HFF-Myc (cell line): ENCODE measurements around the gene E2F6.

Source experiments
- DNase-seq: peaks from one replicate; pipeline ENCODE4 v3.0.0-alpha.2; 2011; ENCODE audit warnings: low read depth; ENCODE audit errors: extremely low read depth
- H3K4me3 ChIP-seq: replicated peaks from 2 replicates; pipeline ENCODE4 v1.5.1; 2011; ENCODE audit warnings: low read depth, mild to moderate bottlenecking, control low read depth, low read length
- TF ChIP-seq, protein P1 (sequence below): IDR thresholded peaks from 2 replicates; pipeline ENCODE4 v1.5.1; 2012; ENCODE audit warnings: mild to moderate bottlenecking, low read depth, low read length, control low read depth; ENCODE audit errors: missing control alignments

Gene E2F6

DNA sequence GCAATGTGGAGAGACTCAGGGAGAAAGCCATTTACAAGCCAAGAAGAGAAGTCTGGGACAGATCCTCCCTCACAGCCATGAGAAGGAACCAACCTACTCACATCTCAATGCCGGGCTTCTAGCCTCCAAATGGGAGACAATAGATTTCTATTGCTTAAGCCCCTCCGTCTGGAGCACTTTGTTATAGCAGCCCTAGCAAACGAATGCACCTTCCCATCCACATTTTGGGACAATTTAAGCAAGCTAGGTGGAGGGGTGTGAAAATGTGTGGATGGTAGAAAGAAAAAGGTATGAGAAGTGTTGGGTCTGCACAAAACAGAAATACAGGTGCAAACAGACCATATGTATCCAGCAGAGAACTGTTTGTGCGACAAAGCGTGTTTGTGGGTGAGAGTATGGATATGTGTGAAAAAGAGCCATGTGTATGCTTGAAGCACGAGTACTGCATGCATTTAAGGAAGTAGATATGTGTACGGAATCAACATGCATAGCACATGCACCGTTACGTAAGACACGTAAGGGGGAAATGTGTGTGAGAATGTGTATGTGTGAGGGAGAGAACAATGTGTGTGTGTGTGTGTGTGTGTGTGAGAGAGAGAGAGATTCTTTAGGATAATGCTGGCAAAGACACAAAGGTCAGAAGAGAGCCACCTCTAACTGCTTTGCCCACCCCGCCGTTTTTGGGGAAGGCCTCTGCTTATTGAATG is 13.1 kb upstream of the E2F6 start:
- H3K4me3 ChIP-seq: no peak overlapping the region
- TF ChIP-seq, protein P1, sequence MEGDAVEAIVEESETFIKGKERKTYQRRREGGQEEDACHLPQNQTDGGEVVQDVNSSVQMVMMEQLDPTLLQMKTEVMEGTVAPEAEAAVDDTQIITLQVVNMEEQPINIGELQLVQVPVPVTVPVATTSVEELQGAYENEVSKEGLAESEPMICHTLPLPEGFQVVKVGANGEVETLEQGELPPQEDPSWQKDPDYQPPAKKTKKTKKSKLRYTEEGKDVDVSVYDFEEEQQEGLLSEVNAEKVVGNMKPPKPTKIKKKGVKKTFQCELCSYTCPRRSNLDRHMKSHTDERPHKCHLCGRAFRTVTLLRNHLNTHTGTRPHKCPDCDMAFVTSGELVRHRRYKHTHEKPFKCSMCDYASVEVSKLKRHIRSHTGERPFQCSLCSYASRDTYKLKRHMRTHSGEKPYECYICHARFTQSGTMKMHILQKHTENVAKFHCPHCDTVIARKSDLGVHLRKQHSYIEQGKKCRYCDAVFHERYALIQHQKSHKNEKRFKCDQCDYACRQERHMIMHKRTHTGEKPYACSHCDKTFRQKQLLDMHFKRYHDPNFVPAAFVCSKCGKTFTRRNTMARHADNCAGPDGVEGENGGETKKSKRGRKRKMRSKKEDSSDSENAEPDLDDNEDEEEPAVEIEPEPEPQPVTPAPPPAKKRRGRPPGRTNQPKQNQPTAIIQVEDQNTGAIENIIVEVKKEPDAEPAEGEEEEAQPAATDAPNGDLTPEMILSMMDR: no peak
- no peak for DNase-seq

DNA sequence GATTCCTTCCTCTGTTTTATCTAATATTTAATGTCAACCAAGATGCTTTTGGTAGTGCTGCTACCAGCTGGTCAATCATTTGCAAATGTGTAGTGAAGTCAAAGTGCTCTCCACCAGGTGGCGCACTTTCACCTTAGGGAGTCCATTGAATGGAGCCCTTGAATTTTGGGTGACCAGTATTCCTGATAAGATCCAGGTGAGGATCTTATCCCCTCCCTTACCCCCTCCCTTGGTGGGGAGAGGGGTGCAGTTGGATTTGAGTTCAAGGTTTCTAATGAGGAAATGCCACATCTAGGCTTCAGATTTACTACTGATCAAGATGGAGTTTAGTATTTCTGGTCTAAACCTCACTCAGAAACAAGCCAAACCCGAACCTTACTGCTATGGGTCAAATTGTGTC is 12.0 kb upstream of the E2F6 start:
- no peak overlapping the region for H3K4me3 ChIP-seq
- DNase-seq: peak; percentile 55
- TF ChIP-seq, protein P1: peak; percentile 84

DNA sequence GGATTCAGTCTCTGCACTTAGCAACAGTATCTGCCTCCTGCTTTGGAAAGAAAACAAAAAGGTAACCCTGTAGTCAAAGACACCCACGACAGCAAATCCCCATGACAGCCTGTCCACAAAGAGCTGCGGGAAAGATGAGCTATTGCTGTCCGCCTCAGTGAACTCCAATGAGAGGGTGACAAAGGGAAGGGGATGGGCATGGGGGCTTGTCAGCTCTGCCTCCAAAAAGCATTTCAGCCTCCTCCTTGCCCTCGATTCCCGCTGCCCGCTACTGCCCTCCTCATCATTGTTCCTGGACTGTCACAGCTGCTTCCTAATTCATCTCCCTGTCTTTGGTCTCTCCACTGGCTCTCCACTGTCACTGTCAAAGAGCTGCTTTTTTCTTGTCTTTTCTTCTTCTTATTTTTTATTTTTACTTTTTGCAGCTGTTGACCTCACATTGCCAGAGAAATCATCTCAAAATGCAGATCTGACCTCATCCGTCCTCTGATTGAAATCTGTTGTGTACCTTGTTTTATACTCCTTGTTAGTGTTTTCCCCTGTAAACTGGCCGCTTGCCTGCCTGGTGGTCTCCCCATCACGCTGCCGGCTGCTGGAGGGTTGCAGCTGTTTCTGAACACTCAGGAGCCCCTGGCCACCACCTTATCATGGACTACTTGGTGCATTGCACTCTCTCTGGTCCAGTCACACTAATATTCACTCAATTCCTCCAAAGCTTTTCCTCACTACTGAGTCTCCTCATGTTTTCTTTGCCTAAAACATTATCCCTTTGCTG is 7.9 kb upstream of the E2F6 start:
- no peak for DNase-seq

DNA sequence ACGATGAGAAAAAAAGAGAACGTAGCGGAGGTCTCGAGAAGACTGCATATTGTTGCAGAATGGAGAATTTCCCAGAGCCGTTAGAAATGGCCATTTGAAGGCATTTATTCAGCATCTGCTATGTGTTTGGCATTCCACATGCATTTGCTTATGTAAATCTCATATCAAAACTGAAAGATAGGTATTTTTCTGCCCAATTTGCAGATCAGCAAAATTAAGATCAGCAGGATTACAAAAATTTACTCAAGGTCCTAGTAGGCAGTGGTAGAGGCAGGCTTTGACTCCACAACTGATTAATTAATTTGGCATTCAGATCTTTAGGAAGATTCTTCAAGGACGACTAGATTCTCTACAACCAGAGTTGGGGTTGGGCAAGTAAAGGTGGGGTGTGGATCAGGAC is 1.8 kb upstream of the E2F6 start:
- no peak overlapping the region for H3K4me3 ChIP-seq
- no peak for DNase-seq
- TF ChIP-seq, protein P1: no peak

More for the DNA sequence above, 7.9 kb upstream of the E2F6 start:
- TF ChIP-seq, protein P1: no peak
- no peak overlapping the region for H3K4me3 ChIP-seq

DNA sequence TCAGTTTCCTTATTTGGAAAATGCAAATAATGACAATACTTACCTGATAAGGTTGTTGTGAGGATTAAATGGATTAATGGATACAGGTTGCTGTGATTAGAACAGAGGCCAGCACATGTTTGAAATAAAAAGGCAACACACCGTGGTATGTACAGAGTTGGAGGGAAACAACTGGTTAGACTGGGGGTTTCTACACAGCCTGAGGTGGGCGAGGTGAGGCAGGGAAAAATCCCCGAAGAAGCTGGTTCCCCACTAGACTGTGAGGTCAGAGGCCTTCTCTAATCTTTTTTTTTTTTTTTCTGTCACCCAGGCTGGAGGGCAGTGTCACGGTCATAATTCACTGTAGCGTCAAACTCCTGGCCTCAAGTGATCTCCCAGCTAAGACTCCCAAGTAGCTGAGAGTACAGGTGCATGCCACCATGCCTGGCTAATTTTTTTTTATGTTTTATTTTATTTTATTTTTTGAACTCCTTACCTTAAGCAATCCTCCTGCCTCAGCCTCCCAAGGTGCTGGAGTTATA is 1.2 kb upstream of the E2F6 start:
- TF ChIP-seq, protein P1: no peak
- no peak overlapping the region for H3K4me3 ChIP-seq
- no peak for DNase-seq

DNA sequence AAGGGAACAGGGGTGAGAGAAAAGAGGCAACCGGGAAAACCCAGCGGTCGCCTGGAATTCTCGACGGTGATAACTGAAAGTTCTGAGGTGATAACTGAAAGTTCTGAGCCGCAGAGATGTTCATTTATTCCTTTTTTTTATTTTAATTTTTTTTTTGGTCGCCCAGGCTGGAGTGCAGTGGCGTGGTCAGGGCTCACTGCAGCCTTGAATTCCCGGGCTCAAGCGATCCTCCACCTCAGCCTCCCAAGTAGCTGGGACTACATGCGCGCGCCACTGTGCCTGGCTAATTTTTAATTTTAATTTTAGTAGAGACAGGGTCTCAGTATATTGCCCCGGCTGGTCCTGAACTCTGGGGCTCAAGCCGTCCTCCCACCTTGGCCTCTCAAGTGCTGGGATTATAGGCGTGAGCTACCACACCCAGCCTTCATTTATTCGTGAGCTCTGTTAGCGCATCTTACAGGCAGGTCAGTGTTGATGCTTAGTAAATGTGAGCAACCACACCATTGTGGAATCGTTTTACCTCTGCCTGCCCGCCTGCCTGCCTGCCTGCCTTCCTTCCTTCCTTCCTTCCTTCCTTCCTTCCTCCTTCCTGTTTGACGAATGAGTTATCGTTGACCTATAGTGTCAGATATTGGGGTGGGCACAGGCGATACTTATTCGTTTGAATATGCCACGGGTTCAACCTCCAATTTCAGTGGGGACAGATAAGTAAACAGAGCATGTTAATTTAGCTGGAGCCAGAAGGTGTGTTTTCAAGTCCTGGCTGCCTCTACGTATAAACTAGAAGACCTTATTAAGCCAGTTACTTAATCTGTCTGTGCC is 557 bp upstream of the E2F6 start:
- no peak for DNase-seq
- H3K4me3 ChIP-seq: peak overlapping the region; percentile 60
- TF ChIP-seq, protein P1: no peak
